Measurements from ENCODE around the gene HSF5. TPM values are rescaled to one million over a fixed set of nuclear protein-coding genes. Genes with fewer than 3 reads are reported as not detected.

The HSF5 gene
- total RNA-seq, 1 experiment from 2014 or later = not detected

- no CpG with 5 or more reads among the region's 5 CpGs for WGBS (ENCODE audit: extremely low coverage, insufficient read length, low lambda C conversion rate)
- no peak overlapping the region for H3K4me2 ChIP-seq (ENCODE audit: insufficient read depth, insufficient read length, low read length)
- H3K79me2 ChIP-seq (ENCODE audit: insufficient read depth, low read length) = no peaks in the 10 kb centered on the region
- H2AK5ac ChIP-seq (ENCODE audit: insufficient read length, low read length) = no peak overlapping the region
- no peak overlapping the region for H3T11ph ChIP-seq (ENCODE audit: low read length)
- Mint-ChIP-seq H3K4me1 (peaks cover 33 to 35% of the 10 kb centered on the region in 2 experiments), H3K9me3 (no peaks in the 10 kb centered on the region), H3K36me3 (ENCODE audit: insufficient read depth in 1 of 3, low read depth in 3 of 3) (no peaks in the 10 kb centered on the region), H3K27ac (no peak overlapping the region), H3K27me3 (ENCODE audit: low read depth) (peaks cover 4% of the 10 kb centered on the region; the same call in 1 of the 2 replicates), H3K4me3 (no peak overlapping the region)
- H3K56ac ChIP-seq (ENCODE audit: insufficient read length, low read depth, low read length) = no peak overlapping the region
- no peaks in the 10 kb centered on the region for H3K27me3 ChIP-seq (ENCODE audit: insufficient read depth, low read length)
- no peak overlapping the region for H4K5ac ChIP-seq (ENCODE audit: insufficient read length, low read depth, low read length)
- no peak overlapping the region for H3K4ac ChIP-seq (ENCODE audit: low read depth, low read length)
- H3K9me3 ChIP-seq (ENCODE audit: control insufficient read depth, low read depth, low read length) = no peaks in the 10 kb centered on the region
- DNase-seq = no peak
- H2BK12ac ChIP-seq (ENCODE audit: insufficient read length, low read depth, low read length) = no peak overlapping the region
- no peak overlapping the region for H3K9ac ChIP-seq (ENCODE audit: extremely low read depth, insufficient read length, low read length)
- H2BK5ac ChIP-seq (ENCODE audit: insufficient read length, low read length) = no peak overlapping the region
- H3K23me2 ChIP-seq (ENCODE audit: insufficient read length, low read depth, low read length, poor library complexity, severe bottlenecking) = no peaks in the 10 kb centered on the region
- H3K27ac ChIP-seq (ENCODE audit: insufficient read length, low read depth, low read length) = no peak overlapping the region
- no peak overlapping the region for H3K23ac ChIP-seq (ENCODE audit: insufficient read length, low read depth, low read length)
- no peak overlapping the region for H2AFZ ChIP-seq (ENCODE audit: low read length)
- peaks cover 11% of the 10 kb centered on the region; the same call in 1 of the 2 replicates for H3K4me1 ChIP-seq (ENCODE audit: insufficient read depth, low read length)
- no peak for TF ChIP-seq CTCF (conservative IDR thresholded peaks at IDR 0.05)
- no peak overlapping the region for H2BK20ac ChIP-seq (ENCODE audit: low read depth, low read length, poor library complexity, severe bottlenecking)
- H2BK120ac ChIP-seq (ENCODE audit: low read depth, low read length, poor library complexity, severe bottlenecking) = no peak overlapping the region
- no peaks in the 10 kb centered on the region for H4K20me1 ChIP-seq (ENCODE audit: control insufficient read depth, insufficient read depth, insufficient read length)
- H4K8ac ChIP-seq (replicated peaks; ENCODE audit: insufficient read length, low read depth, low read length) = no peak overlapping the region
- H3K79me1 ChIP-seq (ENCODE audit: insufficient read depth, low read depth, low read length, poor library complexity, severe bottlenecking) = no peaks in the 10 kb centered on the region
- no peak overlapping the region for H2BK15ac ChIP-seq (ENCODE audit: low read depth, low read length)
- no peak overlapping the region for H3K14ac ChIP-seq (ENCODE audit: insufficient read depth, low read length)
- no peak overlapping the region for H3K18ac ChIP-seq (ENCODE audit: insufficient read length, low read depth, low read length)
- H4K91ac ChIP-seq (ENCODE audit: insufficient read length, low read depth, low read length) = no peak overlapping the region
Measured at GRCh38 chr17:58380207-58381123, 107.7 kb downstream of the HSF5 start.

Measured in H9 (cell line).